WTC11 (cell line): Measurements from ENCODE around the gene ZNF428.

Experiments used
- ATF1 ChIP-seq: sonication (generic); formaldehyde crosslinking; IDR thresholded peaks from 2 replicates; pipeline ENCODE4 v1.8.1; 2023; ENCODE audit warnings: mild to moderate bottlenecking, moderate library complexity, missing genetic modification reagents
- CREB1 ChIP-seq: sonication (generic); formaldehyde crosslinking; IDR thresholded peaks from 2 replicates; pipeline ENCODE4 v1.8.0; 2023; ENCODE audit warnings: mild to moderate bottlenecking, missing genetic modification reagents
- CTCF ChIP-seq: fragments of 200-600 bp; IDR thresholded peaks from 2 replicates; pipeline ENCODE4 v1.8.0; 2022; ENCODE audit warnings: antibody characterized with exemption
- ETV6 ChIP-seq: sonication (generic); formaldehyde crosslinking; IDR thresholded peaks from 2 replicates; pipeline ENCODE4 v1.8.1; 2022; ENCODE audit warnings: mild to moderate bottlenecking, missing genetic modification reagents
- FOXP1 ChIP-seq: sonication (generic); formaldehyde crosslinking; IDR thresholded peaks from 2 replicates; pipeline ENCODE4 v1.8.0; 2022; ENCODE audit warnings: missing genetic modification reagents, mild to moderate bottlenecking, moderate library complexity, borderline replicate concordance
- GTF2I ChIP-seq: fragments of 250-450 bp; sonication (Bioruptor Pico); conservative IDR thresholded peaks from 2 replicates; pipeline ENCODE4 v1.4.0; 2021; ENCODE audit warnings: mild to moderate bottlenecking
- IRF2 ChIP-seq: sonication (generic); formaldehyde crosslinking; IDR thresholded peaks from 2 replicates; pipeline ENCODE4 v1.8.0; 2022; ENCODE audit warnings: low read depth, missing genetic modification reagents, borderline replicate concordance
- TEAD4 ChIP-seq: sonication (generic); formaldehyde crosslinking; IDR thresholded peaks from 2 replicates; pipeline ENCODE4 v1.8.0; 2022; ENCODE audit warnings: mild to moderate bottlenecking, missing genetic modification reagents
- ZBTB21 ChIP-seq: sonication (generic); formaldehyde crosslinking; IDR thresholded peaks from 2 replicates; pipeline ENCODE4 v1.8.1; 2023; ENCODE audit warnings: mild to moderate bottlenecking, missing genetic modification reagents, borderline replicate concordance
- ZBTB43 ChIP-seq: sonication (generic); formaldehyde crosslinking; IDR thresholded peaks from 2 replicates; pipeline ENCODE4 v1.8.1; 2023; ENCODE audit warnings: mild to moderate bottlenecking, missing genetic modification reagents
- TF ChIP-seq, protein P1 (sequence below): sonication (generic); formaldehyde crosslinking; IDR thresholded peaks from 2 replicates; pipeline ENCODE4 v1.8.0; 2022; ENCODE audit warnings: mild to moderate bottlenecking, missing genetic modification reagents
- TF ChIP-seq, protein P2 (sequence below): fragments of 250-450 bp; sonication (Bioruptor Pico); conservative IDR thresholded peaks from 2 replicates; pipeline ENCODE4 v1.9.0; 2021; ENCODE audit warnings: mild to moderate bottlenecking
- TF ChIP-seq, protein P3 (sequence below): sonication (generic); formaldehyde crosslinking; IDR thresholded peaks from 2 replicates; pipeline ENCODE4 v1.8.0; 2022; ENCODE audit warnings: mild to moderate bottlenecking, missing genetic modification reagents

- TF ChIP-seq ATF1: no peak
- TF ChIP-seq IRF2 (CRISPR knock-in tag): no peak
- TF ChIP-seq GTF2I (CRISPR knock-in tag): no peak
- TF ChIP-seq, protein P1, sequence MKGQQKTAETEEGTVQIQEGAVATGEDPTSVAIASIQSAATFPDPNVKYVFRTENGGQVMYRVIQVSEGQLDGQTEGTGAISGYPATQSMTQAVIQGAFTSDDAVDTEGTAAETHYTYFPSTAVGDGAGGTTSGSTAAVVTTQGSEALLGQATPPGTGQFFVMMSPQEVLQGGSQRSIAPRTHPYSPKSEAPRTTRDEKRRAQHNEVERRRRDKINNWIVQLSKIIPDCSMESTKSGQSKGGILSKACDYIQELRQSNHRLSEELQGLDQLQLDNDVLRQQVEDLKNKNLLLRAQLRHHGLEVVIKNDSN (CRISPR knock-in tag): no peak
- no peak for TF ChIP-seq FOXP1
- TF ChIP-seq CTCF: no peak
- TF ChIP-seq ETV6 (CRISPR knock-in tag): no peak
- no peak for TF ChIP-seq TEAD4 (CRISPR knock-in tag)
- TF ChIP-seq, protein P2, sequence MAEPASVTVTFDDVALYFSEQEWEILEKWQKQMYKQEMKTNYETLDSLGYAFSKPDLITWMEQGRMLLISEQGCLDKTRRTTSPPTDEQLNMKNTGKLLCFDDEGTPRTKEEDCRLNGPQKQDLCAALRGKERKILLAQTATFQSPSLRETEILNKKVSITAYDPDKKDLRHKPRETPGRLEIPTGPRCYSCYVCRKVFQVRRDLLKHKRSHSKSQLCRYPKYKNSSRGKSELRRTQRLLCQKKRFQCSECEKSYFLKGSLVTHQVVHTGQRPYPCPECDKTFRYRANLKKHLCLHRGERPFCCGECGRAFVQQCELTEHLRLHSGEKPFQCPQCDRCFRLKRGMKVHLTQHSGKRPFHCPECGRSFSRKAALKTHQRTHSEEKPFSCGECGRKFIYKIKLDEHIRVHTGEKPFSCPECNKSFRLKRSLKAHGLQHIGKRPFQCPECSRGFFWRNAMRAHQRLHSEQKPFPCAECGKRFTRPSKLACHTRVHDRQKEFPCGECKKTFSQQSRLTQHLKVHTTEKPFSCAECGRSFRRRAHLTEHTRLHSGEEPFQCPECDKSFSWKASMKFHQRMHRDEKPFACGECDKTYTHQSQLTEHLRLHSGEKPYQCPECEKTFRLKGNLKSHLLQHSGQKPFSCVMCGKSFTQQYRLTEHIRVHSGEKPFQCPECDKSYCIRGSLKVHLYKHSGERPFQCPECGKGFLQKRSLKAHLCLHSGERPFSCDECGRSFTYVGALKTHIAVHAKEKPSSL (CRISPR knock-in tag): no peak
- no peak for TF ChIP-seq ZBTB43 (CRISPR knock-in tag)
- no peak for TF ChIP-seq ZBTB21
- TF ChIP-seq, protein P3, sequence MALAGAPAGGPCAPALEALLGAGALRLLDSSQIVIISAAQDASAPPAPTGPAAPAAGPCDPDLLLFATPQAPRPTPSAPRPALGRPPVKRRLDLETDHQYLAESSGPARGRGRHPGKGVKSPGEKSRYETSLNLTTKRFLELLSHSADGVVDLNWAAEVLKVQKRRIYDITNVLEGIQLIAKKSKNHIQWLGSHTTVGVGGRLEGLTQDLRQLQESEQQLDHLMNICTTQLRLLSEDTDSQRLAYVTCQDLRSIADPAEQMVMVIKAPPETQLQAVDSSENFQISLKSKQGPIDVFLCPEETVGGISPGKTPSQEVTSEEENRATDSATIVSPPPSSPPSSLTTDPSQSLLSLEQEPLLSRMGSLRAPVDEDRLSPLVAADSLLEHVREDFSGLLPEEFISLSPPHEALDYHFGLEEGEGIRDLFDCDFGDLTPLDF (CRISPR knock-in tag): no peak
- no peak for TF ChIP-seq CREB1
These were observed 21.0 kb upstream of the ZNF428 start for GRCh38 chr19:43640424-43640757.
